ENCODE data around the gene DPF3. TPM values are rescaled to one million over a fixed set of nuclear protein-coding genes. Genes with fewer than 3 reads are reported as not detected.

Gene DPF3
- total and polyA plus RNA-seq, 2 of the 13 experiments (the other 11 are each of a cell fraction or from before 2014, with no cell fraction given), result 0.09 to 0.60 TPM

- TF ChIP-seq CSRNP2 (CRISPR knock-in tag; conservative IDR thresholded peaks at IDR 0.05; ENCODE audit: low read depth) (no peak), ZFP41 (CRISPR knock-in tag; IDR thresholded peaks at IDR 0.05; ENCODE audit: borderline replicate concordance) (no peak), RCOR2 (CRISPR knock-in tag; IDR thresholded peaks at IDR 0.05) (peak; percentile 67; the same call in 1 of the 2 replicates), ZBTB37 (CRISPR knock-in tag; IDR thresholded peaks at IDR 0.05) (no peak), PLRG1 (conservative IDR thresholded peaks at IDR 0.05) (no peak), PATZ1 (CRISPR knock-in tag; IDR thresholded peaks at IDR 0.05) (peak; percentile 98), FOXP4 (CRISPR knock-in tag; IDR thresholded peaks at IDR 0.05) (peak; percentile 91), ZSCAN31 (CRISPR knock-in tag; IDR thresholded peaks at IDR 0.05; ENCODE audit: low read depth) (no peak), ARNTL (CRISPR knock-in tag; IDR thresholded peaks at IDR 0.05) (no peak), SRSF1 (optimal IDR thresholded peaks at IDR 0.05; ENCODE audit: low read depth, low read length) (no peak), KLF12 (CRISPR knock-in tag; IDR thresholded peaks at IDR 0.05; ENCODE audit: borderline replicate concordance) (0 out of 2 replicates have a peak, but pooled peaks have one; percentile 48), MYNN (CRISPR knock-in tag; IDR thresholded peaks at IDR 0.05; ENCODE audit: low read depth) (no peak), ZMYM2 (CRISPR knock-in tag; IDR thresholded peaks at IDR 0.05) (0 out of 2 replicates have a peak, but pooled peaks have one; percentile 25), MAFG (CRISPR knock-in tag; IDR thresholded peaks at IDR 0.05) (no peak), USF2 (IDR thresholded peaks at IDR 0.05; ENCODE audit: low read depth, low read length) (no peak), USF2 (CRISPR knock-in tag; IDR thresholded peaks at IDR 0.05; ENCODE audit: borderline replicate concordance) (no peak), HOXA5 (CRISPR knock-in tag; IDR thresholded peaks at IDR 0.05) (0 out of 2 replicates have a peak, but pooled peaks have one; percentile 35), ZFYVE20 (CRISPR knock-in tag; IDR thresholded peaks at IDR 0.05; ENCODE audit: borderline replicate concordance, low read depth) (no peak), ZSCAN25 (CRISPR knock-in tag; IDR thresholded peaks at IDR 0.05) (peak; percentile 57; the same call in 1 of the 2 replicates)
Observed at GRCh38 chr14:72776701-72777261, 117.1 kb downstream of the DPF3 start (continued).
